Parathyroid adenoma (tissue), 2 donors: Measurements from ENCODE around the gene EXOC3L2.
A peak's percentile ranks its signal among the peaks of the same experiment; 100 is the strongest.

Experiments used
- H2AFZ ChIP-seq: fragments of 300-600 bp; sonication (generic); one replicate; pipeline ENCODE4 v1.7.0; 2017; ENCODE audit warnings: antibody characterized with exemption, mild to moderate bottlenecking
- H3K27ac ChIP-seq: fragments of 300-600 bp; sonication (generic); one replicate; pipeline ENCODE4 v1.7.0; 2017
- H3K27me3 ChIP-seq: fragments of 300-600 bp; sonication (generic); one replicate; pipeline ENCODE4 v1.7.0; 2017; ENCODE audit warnings: low read length; ENCODE audit not compliant: control insufficient read depth, insufficient read depth
- H3K36me3 ChIP-seq: fragments of 300-600 bp; sonication (generic); one replicate; pipeline ENCODE4 v1.7.0; 2017; ENCODE audit warnings: low read length; ENCODE audit not compliant: control insufficient read depth, insufficient read depth
- H3K4me1 ChIP-seq: fragments of 300-600 bp; sonication (generic); one replicate; pipeline ENCODE4 v1.7.0; 2017; ENCODE audit warnings: control low read depth
- H3K4me2 ChIP-seq: fragments of 300-600 bp; sonication (generic); one replicate; pipeline ENCODE4 v1.7.0; 2017; ENCODE audit warnings: low read length
- H3K4me3 ChIP-seq: fragments of 300-600 bp; sonication (generic); one replicate; pipeline ENCODE4 v1.7.0; 2017; ENCODE audit warnings: low read depth, low read length
- H3K79me2 ChIP-seq: fragments of 300-600 bp; sonication (generic); one replicate; pipeline ENCODE4 v1.7.0; 2017; ENCODE audit warnings: control low read depth
- H3K9ac ChIP-seq: fragments of 300-600 bp; sonication (generic); one replicate; pipeline ENCODE4 v1.7.0; 2017; ENCODE audit warnings: mild to moderate bottlenecking
- H3K9me3 ChIP-seq: fragments of 300-600 bp; sonication (generic); one replicate; pipeline ENCODE4 v1.7.0; 2017; ENCODE audit warnings: low read length; ENCODE audit not compliant: control insufficient read depth
- CTCF ChIP-seq: fragments of 300-600 bp; sonication (generic); IDR thresholded peaks from one replicate; pipeline ENCODE4 v1.7.0; 2017; ENCODE audit warnings: antibody characterized with exemption, mild to moderate bottlenecking
- donor health status: primary hyperparathyroidism.

EXOC3L2 gene

DNA sequence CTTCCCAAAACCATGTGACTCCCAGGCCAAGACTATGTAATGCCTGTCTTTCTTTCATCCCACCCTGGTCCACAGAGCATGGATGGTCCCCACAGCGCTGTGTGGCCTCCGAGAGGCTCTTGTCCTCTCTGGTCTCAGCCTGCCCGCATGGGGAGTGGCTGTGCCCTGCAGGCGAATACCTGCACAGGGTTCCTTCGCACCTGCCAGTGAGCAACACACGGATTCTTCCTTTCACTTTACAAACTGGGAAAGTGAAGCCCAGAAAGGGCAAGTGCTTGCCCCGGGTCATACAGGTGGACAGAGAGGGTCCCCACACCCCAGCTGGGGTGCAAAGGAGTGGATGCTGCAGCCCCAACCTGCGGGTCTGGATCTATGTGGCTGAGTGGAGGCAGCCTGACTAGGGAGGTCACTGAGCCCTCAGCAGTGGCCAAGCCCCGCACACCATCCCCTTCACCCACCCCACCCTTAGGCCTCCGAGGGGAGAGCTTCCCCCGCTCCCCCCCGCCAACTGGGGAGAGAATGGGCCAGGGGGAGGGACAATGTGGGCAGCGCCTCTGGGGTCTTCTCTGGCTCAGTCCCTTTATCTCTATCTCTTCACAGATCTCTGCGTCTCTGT lies 5.1 kb upstream of the EXOC3L2 start:
- H3K4me2 ChIP-seq = peak overlapping the region; percentile 88
- no peak overlapping the region for H3K9ac ChIP-seq
- H3K36me3 ChIP-seq = no peaks in the 10 kb centered on the region
- no peak overlapping the region for H3K27ac ChIP-seq
- peaks cover 22% of the 10 kb centered on the region for H3K4me1 ChIP-seq
- H3K9me3 ChIP-seq = no peaks in the 10 kb centered on the region
- peak overlapping the region; percentile 59 for H3K4me3 ChIP-seq
- TF ChIP-seq CTCF = no peak
- H2AFZ ChIP-seq = peak overlapping the region; percentile 99
- H3K79me2 ChIP-seq = peaks cover 34% of the 10 kb centered on the region
- no peaks in the 10 kb centered on the region for H3K27me3 ChIP-seq

- H3K4me3 ChIP-seq = no peak overlapping the region
- H3K27me3 ChIP-seq = no peaks in the 10 kb centered on the region
- no peak overlapping the region for H2AFZ ChIP-seq
- H3K4me2 ChIP-seq = no peak overlapping the region
- TF ChIP-seq CTCF = no peak
- H3K4me1 ChIP-seq = peaks cover 21% of the 10 kb centered on the region
- H3K36me3 ChIP-seq = no peaks in the 10 kb centered on the region
- H3K9ac ChIP-seq = no peak overlapping the region
- H3K27ac ChIP-seq = no peak overlapping the region
- peaks cover 26% of the 10 kb centered on the region for H3K79me2 ChIP-seq
- no peaks in the 10 kb centered on the region for H3K9me3 ChIP-seq
Measured at GRCh38 chr19:45249261-45250033, 4.2 kb upstream of the EXOC3L2 start.

GRCh38 chr19:45247136-45247535 lies 1.9 kb upstream of the EXOC3L2 start:
- H3K9me3 ChIP-seq = no peaks in the 10 kb centered on the region
- no peaks in the 10 kb centered on the region for H3K27me3 ChIP-seq
- H2AFZ ChIP-seq = no peak overlapping the region
- no peak overlapping the region for H3K4me3 ChIP-seq
- no peaks in the 10 kb centered on the region for H3K36me3 ChIP-seq
- no peak overlapping the region for H3K9ac ChIP-seq
- peaks cover 7% of the 10 kb centered on the region for H3K4me1 ChIP-seq
- no peak for TF ChIP-seq CTCF
- peaks cover 8% of the 10 kb centered on the region for H3K79me2 ChIP-seq
- H3K4me2 ChIP-seq = no peak overlapping the region
- no peak overlapping the region for H3K27ac ChIP-seq

DNA sequence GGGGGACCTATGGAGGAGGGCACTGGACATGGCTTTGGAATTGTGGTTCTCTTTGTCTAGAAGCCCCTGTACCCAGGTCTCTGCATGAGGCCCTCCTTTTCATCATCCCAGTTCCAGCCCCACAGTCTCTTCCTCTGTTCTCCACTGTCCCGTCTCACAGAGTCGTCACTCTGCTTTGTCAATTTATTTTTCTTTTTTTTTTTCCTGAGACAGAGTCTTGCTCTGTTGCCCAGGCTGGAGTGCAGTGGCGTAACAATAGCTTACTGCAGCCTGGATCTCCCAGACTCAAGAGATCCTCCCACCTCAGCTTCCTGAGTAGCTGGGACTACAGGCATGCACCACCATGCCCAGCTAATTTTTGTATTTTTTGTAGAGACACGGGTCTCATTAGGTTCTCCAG lies 619 bp upstream of the EXOC3L2 start:
- Histone ChIP-seq H3K79me2 (peaks cover 3% of the 10 kb centered on the region), H3K9ac (no peak overlapping the region), H3K4me2 (no peak overlapping the region), H3K4me3 (no peak overlapping the region), H3K27me3 (no peaks in the 10 kb centered on the region), H3K9me3 (no peaks in the 10 kb centered on the region), H3K36me3 (no peaks in the 10 kb centered on the region), H3K27ac (peak overlapping the region; percentile 8), H2AFZ (no peak overlapping the region), H3K4me1 (peaks cover 7% of the 10 kb centered on the region)
- TF ChIP-seq CTCF = no peak
